Transverse colon (tissue), 4 donors: ENCODE results near the gene ITPKB.

Source experiments
- CTCF ChIP-seq, 5 experiments: fragments of 200-600 bp in 3 of 5; fragments of 450-650 bp in 2 of 5; sonication (generic) in 3 of 5; IDR thresholded peaks; 1 replicate in 2 of 5; 2 replicates in 3 of 5; pipeline ENCODE4 v1.5.1; 2016 to 2017; ENCODE audit warnings: antibody characterized with exemption in 5 of 5, inconsistent platforms in 3 of 5, mild to moderate bottlenecking in 2 of 5, moderate library complexity in 1 of 5
- EP300 ChIP-seq: sonication (generic); formaldehyde crosslinking; IDR thresholded peaks from one replicate; pipeline ENCODE4 v1.6.1; 2017; ENCODE audit warnings: antibody characterized with exemption, low read depth
- POLR2AphosphoS5 ChIP-seq, 3 donors: sonication (generic); formaldehyde crosslinking; IDR thresholded peaks; one replicate each; pipeline ENCODE4 v1.6.1; 2016; ENCODE audit warnings: antibody characterized with exemption in 3 of 3

- TF ChIP-seq POLR2AphosphoS5 (IDR thresholded peaks at IDR 0.05) (peak; percentile 39 to 58 (median 50)), CTCF (IDR thresholded peaks at IDR 0.05) (no peak), EP300 (no peak)
Observed at GRCh38 chr1:226779561-226779960, 40.5 kb upstream of the ITPKB start.
